K562 (cell line): ENCODE data around the gene B4GALT1. TPM values are rescaled to one million over a fixed set of nuclear protein-coding genes. Genes with fewer than 3 reads are reported as not detected.

ENCODE experiments used
- ATAC-seq: fragments of 200-7000 bp; cut with Tn5 transposase; 3 replicates; pipeline ENCODE4 v1.9.1; 2020; ENCODE audit warnings: moderate library complexity
- BruUV-seq: library from RNA; stranded (reverse); fragments of 400-500 nt; replicated peaks from 2 replicates; lab custom pipeline; 2021; lab: Mats Ljungman, UMichigan
- CTCF ChIA-PET: fragments of 300-600 bp; formaldehyde crosslinking; extraction: SDS; loops from one replicate; lab custom pipeline; 2021; ENCODE audit warnings: low intra/inter-chr PET ratio; lab: Yijun Ruan, JAX
- POLR2A ChIA-PET: fragments of 300-600, 350-650 bp; sonication (Branson Sonifier 250); formaldehyde crosslinking; extraction: SDS; loops from one replicate; lab custom pipeline; 2021; ENCODE audit warnings: antibody characterized with exemption, inconsistent platforms; lab: Yijun Ruan, JAX
- DNase-seq, 4 experiments: peaks; one replicate each; pipeline versions ENCODE4 v3.0.0 to v3.0.0-alpha.2; 2011 to 2018; ENCODE audit warnings: low spot score in 3 of 4, mixed read lengths in 3 of 4; ENCODE audit errors: extremely low read depth in 1 of 4
- FAIRE-seq: peaks from 2 replicates; lab custom pipeline; 2011; peaks lifted over from hg19 to GRCh38; lab: Jason Lieb, UNC
- H2AFZ ChIP-seq: 2 replicates; pipeline ENCODE4 v1.6.0; 2011; ENCODE audit warnings: low read depth, low read length, control low read depth, inconsistent platforms
- H3K27ac ChIP-seq: fragments of 200-600 bp; 3 replicates; pipeline ENCODE4 v1.8.0; 2011; ENCODE audit warnings: low read depth, mild to moderate bottlenecking, control low read depth, inconsistent platforms, low read length, moderate library complexity, mixed read lengths; ENCODE audit errors: extremely low read depth
- H3K27me3 ChIP-seq, 2 experiments: fragments of 300-600 bp in 1 of 2; 2 replicates in 1 of 2; 3 replicates in 1 of 2; pipeline versions ENCODE4 v1.6.0 to v1.8.0; 2011; ENCODE audit warnings: inconsistent platforms in 2 of 2, low read length in 2 of 2, mild to moderate bottlenecking in 1 of 2, mixed read lengths in 1 of 2, moderate library complexity in 1 of 2; ENCODE audit not compliant: control insufficient read depth in 2 of 2, insufficient read depth in 2 of 2
- H3K36me3 ChIP-seq: fragments of 300-600 bp; 3 replicates; pipeline ENCODE4 v1.8.0; 2011; ENCODE audit warnings: mild to moderate bottlenecking, low read length, inconsistent platforms; ENCODE audit not compliant: control insufficient read depth, insufficient read depth
- H3K4me1 ChIP-seq, 2 experiments: fragments of 200-600 bp in 1 of 2; replicated peaks in 1 of 2; 2 replicates in 1 of 2; 3 replicates in 1 of 2; pipeline versions ENCODE4 v1.5.1 to v1.8.0; 2011; ENCODE audit warnings: inconsistent platforms in 2 of 2, low read length in 2 of 2, mild to moderate bottlenecking in 1 of 2, mixed read lengths in 1 of 2, moderate library complexity in 1 of 2; ENCODE audit not compliant: control insufficient read depth in 2 of 2, insufficient read depth in 2 of 2
- H3K4me2 ChIP-seq: 2 replicates; pipeline ENCODE4 v1.6.1; 2011; ENCODE audit warnings: low read length, control low read depth, inconsistent platforms, mixed read lengths; ENCODE audit not compliant: insufficient read depth
- H3K4me3 ChIP-seq: fragments of 200-600 bp; sonication (generic), shearing (Covaris generic); 2 replicates; pipeline ENCODE4 v1.5.1; 2016; ENCODE audit warnings: control low read depth, inconsistent platforms
- H3K79me2 ChIP-seq: fragments of 200-600 bp; 3 replicates; pipeline ENCODE4 v1.8.0; 2011; ENCODE audit warnings: low read length, inconsistent platforms; ENCODE audit not compliant: control insufficient read depth, insufficient read depth
- H3K9ac ChIP-seq, 2 experiments: 2 replicates each; pipeline versions ENCODE4 v1.6.0 to v1.6.1; 2011; ENCODE audit warnings: low read depth in 2 of 2, low read length in 2 of 2, control low read depth in 1 of 2, inconsistent platforms in 1 of 2, mild to moderate bottlenecking in 1 of 2, mixed read lengths in 1 of 2; ENCODE audit not compliant: insufficient read depth in 1 of 2
- H3K9me1 ChIP-seq: one replicate; pipeline ENCODE4 v1.6.0; 2011; ENCODE audit warnings: inconsistent platforms, mild to moderate bottlenecking, low read length, moderate library complexity; ENCODE audit not compliant: control insufficient read depth, insufficient read depth
- H3K9me3 ChIP-seq: replicated peaks from 2 replicates; pipeline ENCODE4 v1.5.1; 2011; ENCODE audit warnings: low read depth, low read length, inconsistent platforms; ENCODE audit not compliant: control insufficient read depth, insufficient read depth
- H4K20me1 ChIP-seq: replicated peaks from 2 replicates; pipeline ENCODE4 v1.6.1; 2011; ENCODE audit warnings: low read length, inconsistent platforms, mixed read lengths; ENCODE audit not compliant: control insufficient read depth, insufficient read depth
- ARID2 ChIP-seq: fragments of 450-650 bp; IDR thresholded peaks from 2 replicates; pipeline ENCODE4 v1.6.1; 2017; ENCODE audit warnings: antibody characterized with exemption, mild to moderate bottlenecking
- CREB3 ChIP-seq: fragments of 450-650 bp; conservative IDR thresholded peaks from 2 replicates; pipeline ENCODE4 v1.6.1; 2016; ENCODE audit warnings: missing genetic modification characterization, low read depth, mild to moderate bottlenecking, missing compliant biosample characterization, moderate library complexity
- GTF2F1 ChIP-seq: IDR thresholded peaks from 2 replicates; pipeline ENCODE4 v1.6.1; 2011; ENCODE audit warnings: low read depth, low read length, improper control_type of control experiment
- SNAPC5 ChIP-seq: fragments of 250-450 bp; sonication (Bioruptor Pico); IDR thresholded peaks from 2 replicates; pipeline ENCODE4 v1.8.0; 2021; ENCODE audit warnings: moderate library complexity, mild to moderate bottlenecking, inconsistent platforms
- TRIM25 ChIP-seq: fragments of 450-650 bp; IDR thresholded peaks from 2 replicates; pipeline ENCODE4 v1.7.0; 2016; ENCODE audit warnings: borderline replicate concordance
- ZNF318 ChIP-seq, 2 experiments: fragments of 450-650 bp; IDR thresholded peaks; 2 replicates each; pipeline ENCODE4 v1.6.1; 2016; ENCODE audit warnings: mild to moderate bottlenecking in 2 of 2, borderline replicate concordance in 1 of 2, low read depth in 1 of 2, moderate library complexity in 1 of 2
- ZNF668 ChIP-seq: fragments of 250-450 bp; sonication (Bioruptor Pico); IDR thresholded peaks from 2 replicates; pipeline ENCODE4 v1.8.0; 2022; ENCODE audit warnings: mild to moderate bottlenecking, inconsistent platforms
- WGBS: fragments of 100-300 bp; shearing (Covaris generic); methylation state at CpG from one replicate; pipeline ENCODE4 v1.1.6; 2016; ENCODE audit warnings: low coverage, mixed read lengths; ENCODE audit not compliant: insufficient coverage; ENCODE audit errors: missing lambda C conversion rate; 5-methylcytosine and 5-hydroxymethylcytosine counted together
- in situ Hi-C: fragments of 300-500 bp; cut with MboI; formaldehyde crosslinking; loops from 4 replicates; pipeline ENCODE4 v1.15.0; 2018; ENCODE audit warnings: inconsistent platforms, mixed read lengths
- intact Hi-C: fragments of 100-400 bp; cut with micrococcal nuclease; formaldehyde crosslinking; loops from 2 replicates; pipeline ENCODE4 v1.14.2; 2022
- polyA plus RNA-seq, 8 experiments: library from polyadenylated mRNA; depleted of rRNA in 4 of 8; stranded (reverse) in 5 of 8; unstranded in 3 of 8; fragments of >200 nt; fragmentation: Nextera tagmentation in 2 of 8; fragmentation: Illumina TruSeq in 1 of 8; extraction: Ambion mirVana in 2 of 8; extraction: Trizol in 1 of 8; gene quantifications; 2 replicates each; pipeline versions ENCODE4 v1.2.1 to v1.2.3, GENCODE V29; 2011 to 2014; ENCODE audit warnings: inconsistent platforms in 1 of 8, missing spikeins in 1 of 8
- total RNA-seq, 7 experiments: library from RNA; depleted of rRNA in 6 of 7; stranded (reverse); fragments of >200 nt in 6 of 7; fragmentation: Illumina TruSeq in 2 of 7; extraction: Trizol in 2 of 7; gene quantifications; 2 replicates each; pipeline versions ENCODE4 v1.2.1 to v1.2.3, GENCODE V29; 2011 to 2021; ENCODE audit warnings: low replicate concordance in 1 of 7

B4GALT1 gene
- total and polyA plus RNA-seq, 9 of the 15 experiments (the other 6 are each of a cell fraction or from before 2014, with no cell fraction given) = 4.1 to 26.8 (median 7.1) TPM

- ATAC-seq (no peak), FAIRE-seq (no peak), DNase-seq (no peak)
- intact Hi-C loops = no loop called here
- no peak overlapping the region for H3K4me2 ChIP-seq
- H3K9ac ChIP-seq = no peak overlapping the region
- ChIA-PET CTCF (interaction anchor here (0.7 kb wide), 1 partner anchor 85 kb away, joined by 5 read pairs; no protein-coding TSS in a partner anchor), POLR2A (interaction anchor here (1.1 to 1.3 kb wide), 2 partner anchors 9 to 13 kb away, joined by 4 to 5 read pairs; no protein-coding TSS in a partner anchor)
- no peaks in the 10 kb centered on the region for H3K27me3 ChIP-seq
- no peaks in the 10 kb centered on the region for H3K9me1 ChIP-seq
- in situ Hi-C loops = no loop called here
- 51% methylated on average over 4 of the region's 4 CpGs for WGBS
- no peaks in the 10 kb centered on the region for H3K9me3 ChIP-seq
- peaks cover 50% of the 10 kb centered on the region for H3K79me2 ChIP-seq
- no peak overlapping the region for H2AFZ ChIP-seq
- H3K36me3 ChIP-seq = no peaks in the 10 kb centered on the region
- TF ChIP-seq SNAPC5 (no peak), GTF2F1 (no peak), ARID2 (no peak), CREB3 (tag) (no peak), TRIM25 (no peak), ZNF668 (no peak), ZNF318 (IDR thresholded peaks at IDR 0.05; ENCODE audit: borderline replicate concordance in 1 of 2, low read depth in 1 of 2) (no peak)
- peaks cover 4 to 18% of the 10 kb centered on the region in 2 experiments for H3K4me1 ChIP-seq
- no peak overlapping the region for H3K27ac ChIP-seq
- H4K20me1 ChIP-seq = peaks cover 22% of the 10 kb centered on the region
- no TSS peak for BruUV-seq
- H3K4me3 ChIP-seq = no peak overlapping the region
Observed at GRCh38 chr9:33148367-33149014, 18.6 kb downstream of the B4GALT1 start.
